K562 (cell line): ENCODE measurements around the gene PRIM1. TPM values are rescaled to one million over a fixed set of nuclear protein-coding genes. Genes with fewer than 3 reads are reported as not detected.
A peak's percentile ranks its signal among the peaks of the same experiment; 100 is the strongest.

Experiments
- ATAC-seq: fragments of 200-7000 bp; cut with Tn5 transposase; 3 replicates; pipeline ENCODE4 v1.9.1; 2020; ENCODE audit warnings: moderate library complexity
- BruUV-seq: library from RNA; stranded (reverse); fragments of 400-500 nt; replicated peaks from 2 replicates; lab custom pipeline; 2021; lab: Mats Ljungman, UMichigan
- CTCF ChIA-PET: fragments of 300-600 bp; formaldehyde crosslinking; extraction: SDS; loops from one replicate; lab custom pipeline; 2021; ENCODE audit warnings: low intra/inter-chr PET ratio; lab: Yijun Ruan, JAX
- POLR2A ChIA-PET: fragments of 300-600, 350-650 bp; sonication (Branson Sonifier 250); formaldehyde crosslinking; extraction: SDS; loops from one replicate; lab custom pipeline; 2021; ENCODE audit warnings: antibody characterized with exemption, inconsistent platforms; lab: Yijun Ruan, JAX
- DNase-seq, 4 experiments: peaks; one replicate each; pipeline versions ENCODE4 v3.0.0 to v3.0.0-alpha.2; 2011 to 2018; ENCODE audit warnings: low spot score in 3 of 4, mixed read lengths in 3 of 4; ENCODE audit errors: extremely low read depth in 1 of 4
- FAIRE-seq: peaks from 2 replicates; lab custom pipeline; 2011; peaks lifted over from hg19 to GRCh38; lab: Jason Lieb, UNC
- H2AFZ ChIP-seq: 2 replicates; pipeline ENCODE4 v1.6.0; 2011; ENCODE audit warnings: low read depth, low read length, control low read depth, inconsistent platforms
- H3K27ac ChIP-seq: fragments of 200-600 bp; 3 replicates; pipeline ENCODE4 v1.8.0; 2011; ENCODE audit warnings: low read depth, mild to moderate bottlenecking, control low read depth, inconsistent platforms, low read length, moderate library complexity, mixed read lengths; ENCODE audit errors: extremely low read depth
- H3K27me3 ChIP-seq, 2 experiments: fragments of 300-600 bp in 1 of 2; 2 replicates in 1 of 2; 3 replicates in 1 of 2; pipeline versions ENCODE4 v1.6.0 to v1.8.0; 2011; ENCODE audit warnings: inconsistent platforms in 2 of 2, low read length in 2 of 2, mild to moderate bottlenecking in 1 of 2, mixed read lengths in 1 of 2, moderate library complexity in 1 of 2; ENCODE audit not compliant: control insufficient read depth in 2 of 2, insufficient read depth in 2 of 2
- H3K36me3 ChIP-seq: fragments of 300-600 bp; 3 replicates; pipeline ENCODE4 v1.8.0; 2011; ENCODE audit warnings: mild to moderate bottlenecking, low read length, inconsistent platforms; ENCODE audit not compliant: control insufficient read depth, insufficient read depth
- H3K4me1 ChIP-seq, 2 experiments: fragments of 200-600 bp in 1 of 2; replicated peaks in 1 of 2; 2 replicates in 1 of 2; 3 replicates in 1 of 2; pipeline versions ENCODE4 v1.5.1 to v1.8.0; 2011; ENCODE audit warnings: inconsistent platforms in 2 of 2, low read length in 2 of 2, mild to moderate bottlenecking in 1 of 2, mixed read lengths in 1 of 2, moderate library complexity in 1 of 2; ENCODE audit not compliant: control insufficient read depth in 2 of 2, insufficient read depth in 2 of 2
- H3K4me2 ChIP-seq: 2 replicates; pipeline ENCODE4 v1.6.1; 2011; ENCODE audit warnings: low read length, control low read depth, inconsistent platforms, mixed read lengths; ENCODE audit not compliant: insufficient read depth
- H3K4me3 ChIP-seq: fragments of 200-600 bp; sonication (generic), shearing (Covaris generic); 2 replicates; pipeline ENCODE4 v1.5.1; 2016; ENCODE audit warnings: control low read depth, inconsistent platforms
- H3K79me2 ChIP-seq: fragments of 200-600 bp; 3 replicates; pipeline ENCODE4 v1.8.0; 2011; ENCODE audit warnings: low read length, inconsistent platforms; ENCODE audit not compliant: control insufficient read depth, insufficient read depth
- H3K9ac ChIP-seq, 2 experiments: 2 replicates each; pipeline versions ENCODE4 v1.6.0 to v1.6.1; 2011; ENCODE audit warnings: low read depth in 2 of 2, low read length in 2 of 2, control low read depth in 1 of 2, inconsistent platforms in 1 of 2, mild to moderate bottlenecking in 1 of 2, mixed read lengths in 1 of 2; ENCODE audit not compliant: insufficient read depth in 1 of 2
- H3K9me1 ChIP-seq: one replicate; pipeline ENCODE4 v1.6.0; 2011; ENCODE audit warnings: inconsistent platforms, mild to moderate bottlenecking, low read length, moderate library complexity; ENCODE audit not compliant: control insufficient read depth, insufficient read depth
- H3K9me3 ChIP-seq: replicated peaks from 2 replicates; pipeline ENCODE4 v1.5.1; 2011; ENCODE audit warnings: low read depth, low read length, inconsistent platforms; ENCODE audit not compliant: control insufficient read depth, insufficient read depth
- H4K20me1 ChIP-seq: replicated peaks from 2 replicates; pipeline ENCODE4 v1.6.1; 2011; ENCODE audit warnings: low read length, inconsistent platforms, mixed read lengths; ENCODE audit not compliant: control insufficient read depth, insufficient read depth
- CBFB ChIP-seq: sonication (generic); formaldehyde crosslinking; IDR thresholded peaks from 2 replicates; pipeline ENCODE4 v1.4.0; 2020; ENCODE audit warnings: mild to moderate bottlenecking, missing genetic modification reagents
- GATAD2B ChIP-seq: fragments of 450-650 bp; IDR thresholded peaks from 2 replicates; pipeline ENCODE4 v1.6.1; 2017; ENCODE audit warnings: mild to moderate bottlenecking, borderline replicate concordance
- STAT5A ChIP-seq: IDR thresholded peaks from 2 replicates; pipeline ENCODE4 v1.6.1; 2012; ENCODE audit warnings: low read length, inconsistent platforms, borderline replicate concordance
- ZNF197 ChIP-seq: fragments of 200-800 bp; sonication (Bioruptor generic); IDR thresholded peaks from 2 replicates; pipeline ENCODE4 v1.6.1; 2016; ENCODE audit warnings: low read depth, missing genetic modification characterization, missing compliant biosample characterization
- WGBS: fragments of 100-300 bp; shearing (Covaris generic); methylation state at CpG from one replicate; pipeline ENCODE4 v1.1.6; 2016; ENCODE audit warnings: low coverage, mixed read lengths; ENCODE audit not compliant: insufficient coverage; ENCODE audit errors: missing lambda C conversion rate; 5-methylcytosine and 5-hydroxymethylcytosine counted together
- in situ Hi-C: fragments of 300-500 bp; cut with MboI; formaldehyde crosslinking; loops from 4 replicates; pipeline ENCODE4 v1.15.0; 2018; ENCODE audit warnings: inconsistent platforms, mixed read lengths
- intact Hi-C: fragments of 100-400 bp; cut with micrococcal nuclease; formaldehyde crosslinking; loops from 2 replicates; pipeline ENCODE4 v1.14.2; 2022
- polyA plus RNA-seq, 8 experiments: library from polyadenylated mRNA; depleted of rRNA in 4 of 8; stranded (reverse) in 5 of 8; unstranded in 3 of 8; fragments of >200 nt; fragmentation: Nextera tagmentation in 2 of 8; fragmentation: Illumina TruSeq in 1 of 8; extraction: Ambion mirVana in 2 of 8; extraction: Trizol in 1 of 8; gene quantifications; 2 replicates each; pipeline versions ENCODE4 v1.2.1 to v1.2.3, GENCODE V29; 2011 to 2014; ENCODE audit warnings: inconsistent platforms in 1 of 8, missing spikeins in 1 of 8
- total RNA-seq, 7 experiments: library from RNA; depleted of rRNA in 6 of 7; stranded (reverse); fragments of >200 nt in 6 of 7; fragmentation: Illumina TruSeq in 2 of 7; extraction: Trizol in 2 of 7; gene quantifications; 2 replicates each; pipeline versions ENCODE4 v1.2.1 to v1.2.3, GENCODE V29; 2011 to 2021; ENCODE audit warnings: low replicate concordance in 1 of 7
- TF ChIP-seq, protein P1 (sequence below): fragments of 450-650 bp; conservative IDR thresholded peaks from 2 replicates; pipeline ENCODE4 v1.6.1; 2016; ENCODE audit warnings: missing genetic modification characterization, low read depth, mild to moderate bottlenecking, control low read depth, missing compliant biosample characterization
- TF ChIP-seq, protein P2 (sequence below): fragments of 250-450 bp; sonication (Bioruptor Pico); IDR thresholded peaks from 2 replicates; pipeline ENCODE4 v1.4.0; 2020; ENCODE audit warnings: mild to moderate bottlenecking, moderate library complexity, borderline replicate concordance

PRIM1 gene
- total and polyA plus RNA-seq, 9 of the 15 experiments (the other 6 are each of a cell fraction or from before 2014, with no cell fraction given): 67.2 to 179 (median 140) TPM

DNA sequence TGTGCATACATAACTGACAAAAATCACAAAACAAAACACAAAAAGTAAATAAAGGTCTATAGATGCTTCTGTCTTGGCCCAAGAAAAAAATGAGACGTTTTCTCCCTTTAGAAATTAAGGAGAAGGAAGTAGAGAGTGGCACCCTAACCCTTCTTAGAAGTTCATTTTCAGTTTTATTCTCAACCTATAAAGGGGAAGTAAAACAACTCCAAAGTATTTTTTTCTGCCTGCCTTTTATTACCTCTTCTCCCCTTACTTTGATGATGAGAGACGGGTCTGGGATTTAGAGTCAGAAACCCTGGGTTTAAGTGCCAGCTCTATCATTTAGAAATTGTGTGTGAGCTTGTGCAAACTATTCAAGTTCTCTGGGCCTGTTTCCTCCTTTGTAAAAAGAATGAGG lies 2.8 kb downstream of the PRIM1 start:
- CTCF ChIA-PET: no interaction called here
- Histone ChIP-seq H3K9ac (no peak overlapping the region; a peak in 1 of 4 replicates), H3K9me3 (peaks cover 2% of the 10 kb centered on the region; the same call in 1 of the 2 replicates), H4K20me1 (no peaks in the 10 kb centered on the region; the same call in 1 of the 2 replicates), H3K79me2 (peaks cover 40% of the 10 kb centered on the region), H2AFZ (no peak overlapping the region), H3K4me2 (no peak overlapping the region), H3K27me3 (no peaks in the 10 kb centered on the region), H3K27ac (peak overlapping the region; percentile 16; the same call in 1 of the 3 replicates), H3K36me3 (peaks cover 57% of the 10 kb centered on the region), H3K4me1 (peaks cover 11 to 16% of the 10 kb centered on the region in 2 experiments; a peak in 4 of 5 replicates), H3K4me3 (no peak overlapping the region), H3K9me1 (no peaks in the 10 kb centered on the region)
- BruUV-seq: no TSS peak
- no peak for FAIRE-seq
- WGBS: 60% methylated on average over 2 of the region's 2 CpGs
- in situ Hi-C loops: no loop called here
- no peak for TF ChIP-seq CBFB
- TF ChIP-seq STAT5A: no peak
- TF ChIP-seq, protein P1, sequence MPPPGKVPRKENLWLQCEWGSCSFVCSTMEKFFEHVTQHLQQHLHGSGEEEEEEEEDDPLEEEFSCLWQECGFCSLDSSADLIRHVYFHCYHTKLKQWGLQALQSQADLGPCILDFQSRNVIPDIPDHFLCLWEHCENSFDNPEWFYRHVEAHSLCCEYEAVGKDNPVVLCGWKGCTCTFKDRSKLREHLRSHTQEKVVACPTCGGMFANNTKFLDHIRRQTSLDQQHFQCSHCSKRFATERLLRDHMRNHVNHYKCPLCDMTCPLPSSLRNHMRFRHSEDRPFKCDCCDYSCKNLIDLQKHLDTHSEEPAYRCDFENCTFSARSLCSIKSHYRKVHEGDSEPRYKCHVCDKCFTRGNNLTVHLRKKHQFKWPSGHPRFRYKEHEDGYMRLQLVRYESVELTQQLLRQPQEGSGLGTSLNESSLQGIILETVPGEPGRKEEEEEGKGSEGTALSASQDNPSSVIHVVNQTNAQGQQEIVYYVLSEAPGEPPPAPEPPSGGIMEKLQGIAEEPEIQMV (tag): no peak
- TF ChIP-seq ZNF197 (CRISPR knock-in tag): no peak
- TF ChIP-seq, protein P2, sequence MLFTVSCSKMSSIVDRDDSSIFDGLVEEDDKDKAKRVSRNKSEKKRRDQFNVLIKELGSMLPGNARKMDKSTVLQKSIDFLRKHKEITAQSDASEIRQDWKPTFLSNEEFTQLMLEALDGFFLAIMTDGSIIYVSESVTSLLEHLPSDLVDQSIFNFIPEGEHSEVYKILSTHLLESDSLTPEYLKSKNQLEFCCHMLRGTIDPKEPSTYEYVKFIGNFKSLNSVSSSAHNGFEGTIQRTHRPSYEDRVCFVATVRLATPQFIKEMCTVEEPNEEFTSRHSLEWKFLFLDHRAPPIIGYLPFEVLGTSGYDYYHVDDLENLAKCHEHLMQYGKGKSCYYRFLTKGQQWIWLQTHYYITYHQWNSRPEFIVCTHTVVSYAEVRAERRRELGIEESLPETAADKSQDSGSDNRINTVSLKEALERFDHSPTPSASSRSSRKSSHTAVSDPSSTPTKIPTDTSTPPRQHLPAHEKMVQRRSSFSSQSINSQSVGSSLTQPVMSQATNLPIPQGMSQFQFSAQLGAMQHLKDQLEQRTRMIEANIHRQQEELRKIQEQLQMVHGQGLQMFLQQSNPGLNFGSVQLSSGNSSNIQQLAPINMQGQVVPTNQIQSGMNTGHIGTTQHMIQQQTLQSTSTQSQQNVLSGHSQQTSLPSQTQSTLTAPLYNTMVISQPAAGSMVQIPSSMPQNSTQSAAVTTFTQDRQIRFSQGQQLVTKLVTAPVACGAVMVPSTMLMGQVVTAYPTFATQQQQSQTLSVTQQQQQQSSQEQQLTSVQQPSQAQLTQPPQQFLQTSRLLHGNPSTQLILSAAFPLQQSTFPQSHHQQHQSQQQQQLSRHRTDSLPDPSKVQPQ (CRISPR knock-in tag): no peak
- no peak for TF ChIP-seq GATAD2B
- ATAC-seq: no peak
- POLR2A ChIA-PET: interaction anchor here (0.7 to 3.1 kb wide), 2 partner anchors 23 to 113 kb away, joined by 3 to 16 read pairs; partner anchors contain the start of gene NACA
- intact Hi-C loops: no loop called here
- no peak for DNase-seq
